Testis (tissue), 3 donors: ENCODE results near the gene LPP. TPM values are rescaled to one million over a fixed set of nuclear protein-coding genes. Genes with fewer than 3 reads are reported as not detected.

Experiments
- DNase-seq: peaks from one replicate; pipeline ENCODE4 v3.0.0-alpha.2; 2019
- H3K27ac ChIP-seq, 2 donors: fragments of 200-600 bp; sonication (generic); one replicate each; pipeline ENCODE4 v1.5.1; 2019
- H3K27me3 ChIP-seq: fragments of 200-600 bp; sonication (generic); one replicate; pipeline ENCODE4 v1.5.1; 2019
- H3K36me3 ChIP-seq: fragments of 200-600 bp; sonication (generic); one replicate; pipeline ENCODE4 v1.5.1; 2017; ENCODE audit warnings: low read depth; ENCODE audit errors: missing control alignments
- H3K4me1 ChIP-seq: fragments of 200-600 bp; sonication (generic); one replicate; pipeline ENCODE4 v1.5.1; 2019
- H3K4me3 ChIP-seq, 2 donors: fragments of 200-600 bp; sonication (generic); one replicate each; pipeline ENCODE4 v1.5.1; 2017 to 2019
- H3K9me3 ChIP-seq: fragments of 200-600 bp; sonication (generic); one replicate; pipeline ENCODE4 v1.5.1; 2017
- CTCF ChIP-seq, 3 experiments: fragments of 450-650 bp in 2 of 3; fragments of 200-600 bp in 1 of 3; sonication (generic) in 1 of 3; IDR thresholded peaks; one replicate each; pipeline ENCODE4 v1.5.1; 2016 to 2019; ENCODE audit warnings: antibody characterized with exemption in 3 of 3, mild to moderate bottlenecking in 2 of 3, moderate library complexity in 1 of 3
- POLR2A ChIP-seq: fragments of 450-650 bp; IDR thresholded peaks from one replicate; pipeline ENCODE4 v1.6.1; 2017; ENCODE audit warnings: antibody characterized with exemption, mild to moderate bottlenecking, moderate library complexity
- WGBS, 2 donors: methylation state at CpG; one replicate each; pipeline ENCODE4 v1.1.5; 2018; 5-methylcytosine and 5-hydroxymethylcytosine counted together
- intact Hi-C: fragments of 100-400 bp; cut with DNase I; formaldehyde crosslinking; loops from one replicate; pipeline ENCODE4 v1.15.1; 2023; ENCODE audit warnings: low total_unique reads
- polyA plus RNA-seq: library from polyadenylated mRNA; stranded (reverse); fragments of 350-450 nt; fragmentation: Illumina TruSeq; extraction: RNeasy Lipid Tissue Mini Kit (QIAGEN cat#74804); gene quantifications from one replicate; pipeline ENCODE4 v1.2.3, GENCODE V29; 2014; ENCODE audit warnings: low read depth, low replicate concordance; ENCODE audit not compliant: insufficient read depth
- total RNA-seq, 2 donors: library from RNA; depleted of rRNA; stranded (reverse); fragments of >200 nt; gene quantifications; one replicate each; pipeline ENCODE4 v1.2.3, GENCODE V29; 2016

Gene LPP
- total and polyA plus RNA-seq, 3 donors from 2014 or later = 89.9 to 135 (median 132) TPM

- no peak overlapping the region for H3K4me3 ChIP-seq
- TF ChIP-seq CTCF (IDR thresholded peaks at IDR 0.05) (no peak), POLR2A (no peak)
- no peak for DNase-seq
- H3K36me3 ChIP-seq = no peaks in the 10 kb centered on the region
- no peaks in the 10 kb centered on the region for H3K9me3 ChIP-seq
- intact Hi-C loops = no loop called here
- H3K27ac ChIP-seq = no peak overlapping the region
- H3K27me3 ChIP-seq = no peaks in the 10 kb centered on the region
- peaks cover 19% of the 10 kb centered on the region for H3K4me1 ChIP-seq
Observed at GRCh38 chr3:188176476-188176875, 22.5 kb downstream of the LPP start.

DNA sequence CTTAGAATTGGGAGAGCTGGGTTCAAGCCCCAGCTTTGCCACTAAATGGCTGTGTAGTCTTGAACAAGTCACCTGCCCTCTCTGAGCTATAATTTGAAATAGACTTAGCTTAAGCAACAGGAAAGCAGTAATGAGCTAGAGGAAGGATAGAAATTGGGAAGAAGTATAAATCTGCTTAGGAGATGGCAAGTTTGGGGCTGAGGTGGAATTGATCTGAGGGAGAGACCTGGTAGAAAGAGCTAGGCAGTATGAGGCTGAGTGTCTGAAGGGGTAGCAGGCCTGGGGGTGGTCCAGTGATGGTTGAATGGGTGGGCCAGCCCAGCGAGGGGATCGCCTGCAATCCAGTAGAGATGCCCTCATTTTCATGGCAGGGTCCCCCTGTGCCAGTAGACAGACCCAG lies 22.9 kb downstream of the LPP start:
- DNase-seq = no peak
- no peaks in the 10 kb centered on the region for H3K9me3 ChIP-seq
- H3K27me3 ChIP-seq = no peaks in the 10 kb centered on the region
- 97 to 98% methylated on average over 2 of the region's 2 CpGs for WGBS, 2 donors
- intact Hi-C loops = no loop called here
- peaks cover 19% of the 10 kb centered on the region for H3K4me1 ChIP-seq
- no peak overlapping the region for H3K27ac ChIP-seq
- H3K4me3 ChIP-seq = no peak overlapping the region
- TF ChIP-seq CTCF (IDR thresholded peaks at IDR 0.05) (no peak), POLR2A (no peak)
- no peaks in the 10 kb centered on the region for H3K36me3 ChIP-seq

- Histone ChIP-seq H3K4me3 (no peak overlapping the region), H3K36me3 (no peaks in the 10 kb centered on the region), H3K27me3 (no peaks in the 10 kb centered on the region), H3K4me1 (peaks cover 19% of the 10 kb centered on the region), H3K27ac (no peak overlapping the region), H3K9me3 (no peaks in the 10 kb centered on the region)
- WGBS, 2 donors = 85 to 88% methylated on average over 2 of the region's 2 CpGs
- TF ChIP-seq POLR2A (no peak), CTCF (IDR thresholded peaks at IDR 0.05) (no peak)
- intact Hi-C loops = no loop called here
- no peak for DNase-seq
Observed at GRCh38 chr3:188177721-188178120, 23.8 kb downstream of the LPP start.

DNA sequence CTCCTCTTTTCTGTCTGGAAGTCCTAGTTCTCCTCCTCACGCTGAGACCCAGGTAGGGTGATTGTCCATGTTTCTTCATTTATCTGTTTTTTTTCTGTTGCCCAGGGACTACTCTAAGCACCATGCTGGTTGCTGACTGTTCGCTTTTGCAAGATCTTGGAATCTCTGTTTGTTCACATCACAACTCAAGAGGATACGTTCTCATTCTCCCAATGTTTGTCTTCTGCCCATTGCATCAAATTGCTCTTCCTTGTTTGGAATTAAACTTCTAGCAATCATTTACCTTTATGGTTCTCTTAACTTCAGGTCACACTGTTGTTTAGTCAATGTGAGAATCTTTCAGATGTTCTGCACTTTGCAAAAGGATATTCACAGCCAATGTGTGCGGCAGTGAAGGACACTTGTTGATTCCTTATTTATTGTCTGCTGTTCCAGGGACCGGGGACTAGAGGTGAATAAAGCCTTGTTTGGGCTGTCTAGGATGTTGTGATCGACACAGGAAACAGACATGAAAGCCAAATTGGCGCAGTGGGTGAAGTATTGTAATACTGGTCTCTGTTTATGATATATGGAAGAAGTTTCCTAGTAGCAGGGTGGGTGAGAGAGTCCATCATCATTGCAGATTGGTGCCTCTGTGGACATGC lies 24.5 kb downstream of the LPP start:
- Histone ChIP-seq H3K27ac (peak overlapping the region; percentile 53 to 86), H3K36me3 (no peaks in the 10 kb centered on the region), H3K4me1 (peaks cover 19% of the 10 kb centered on the region), H3K27me3 (no peaks in the 10 kb centered on the region), H3K4me3 (no peak overlapping the region), H3K9me3 (no peaks in the 10 kb centered on the region)
- no peak for DNase-seq
- 91 to 95% methylated on average over 7 of the region's 7 CpGs for WGBS, 2 donors
- intact Hi-C loops = no loop called here
- TF ChIP-seq POLR2A = no peak
- no peak for TF ChIP-seq CTCF (IDR thresholded peaks at IDR 0.05)
